Activated gamma-delta T cell treated with anti-CD3 and anti-CD28 coated beads, Interleukin-2, amount 50 U/mL, for 16 hours (primary cell): ENCODE results near the gene GDI2.
A peak's percentile ranks its signal among the peaks of the same experiment; 100 is the strongest.
"Not testable (repeated sequence)": the region's sequence is repeated elsewhere in the genome, so short reads cannot be mapped to it uniquely, and the experiment has no call there.

Source experiments
- DNase-seq: peaks from one replicate; pipeline ENCODE4 v3.0.0-alpha.2; 2020; ENCODE audit warnings: low read depth

GDI2 gene

GRCh38 chr10:5813341-5814109, at the start of gene GDI2:
Gene GDI2, minus strand, starts transcription at chr10:5813434. Its CDS starts 176 bp downstream, at chr10:5813258.
- peak; percentile 95 for DNase-seq

DNA sequence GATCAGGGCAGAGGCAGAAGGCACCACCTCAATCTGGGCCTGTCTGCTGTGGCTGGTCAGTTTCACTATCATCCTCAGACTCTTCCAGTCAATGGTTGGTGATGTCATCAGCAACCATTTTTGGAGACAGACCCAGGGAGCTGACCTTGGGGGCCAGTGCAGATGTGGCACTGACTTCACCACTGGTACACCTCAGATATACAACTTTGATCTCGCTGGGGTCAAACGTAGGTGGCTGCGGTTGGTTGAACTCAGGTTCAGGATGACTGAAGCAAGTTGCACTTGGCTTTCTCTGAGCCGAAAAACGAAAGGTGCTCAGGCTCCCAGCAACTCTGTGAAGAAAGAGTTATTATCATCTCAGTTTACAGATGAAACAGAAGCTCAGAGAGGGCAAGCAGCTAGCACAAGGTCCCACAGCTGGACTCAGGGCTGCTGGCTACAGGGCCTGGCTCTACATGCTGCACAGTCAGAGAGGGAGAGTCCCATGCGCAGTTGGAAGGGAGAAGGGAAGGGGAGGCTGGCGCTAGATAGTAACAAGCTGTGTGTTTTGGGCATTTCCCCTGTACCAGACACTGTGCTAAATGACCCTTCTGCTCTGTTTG, 49.2 kb upstream of the GDI2 start:
- DNase-seq, result no peak

- DNase-seq, result no peak
Observed at GRCh38 chr10:5860066-5860465, 46.8 kb upstream of the GDI2 start.

DNA sequence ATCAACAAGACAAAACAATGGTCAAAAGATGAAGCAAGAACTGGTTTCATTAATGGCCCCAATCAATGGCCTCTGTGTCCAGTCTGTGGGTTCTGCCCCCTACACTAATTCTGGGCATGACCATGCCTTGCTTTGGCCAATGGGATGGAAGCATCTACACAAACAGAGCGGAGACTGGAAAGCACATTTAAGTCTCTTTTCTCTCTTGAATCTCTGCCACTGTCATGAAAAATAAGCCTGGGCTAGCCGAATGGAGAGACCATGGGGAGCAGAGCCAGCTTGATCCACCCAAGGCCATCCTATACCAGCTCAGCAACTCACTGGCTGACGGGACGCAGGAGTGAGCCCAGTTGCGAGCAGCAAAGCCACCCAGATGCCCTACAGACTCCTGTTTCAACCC, 45.6 kb upstream of the GDI2 start:
- no peak for DNase-seq

- no peak for DNase-seq
Observed at GRCh38 chr10:5856701-5857004, 43.4 kb upstream of the GDI2 start.

GRCh38 chr10:5855979-5856700, 42.9 kb upstream of the GDI2 start:
- no peak for DNase-seq

- no peak for DNase-seq
Observed at GRCh38 chr10:5854131-5854475, 40.9 kb upstream of the GDI2 start.

DNA sequence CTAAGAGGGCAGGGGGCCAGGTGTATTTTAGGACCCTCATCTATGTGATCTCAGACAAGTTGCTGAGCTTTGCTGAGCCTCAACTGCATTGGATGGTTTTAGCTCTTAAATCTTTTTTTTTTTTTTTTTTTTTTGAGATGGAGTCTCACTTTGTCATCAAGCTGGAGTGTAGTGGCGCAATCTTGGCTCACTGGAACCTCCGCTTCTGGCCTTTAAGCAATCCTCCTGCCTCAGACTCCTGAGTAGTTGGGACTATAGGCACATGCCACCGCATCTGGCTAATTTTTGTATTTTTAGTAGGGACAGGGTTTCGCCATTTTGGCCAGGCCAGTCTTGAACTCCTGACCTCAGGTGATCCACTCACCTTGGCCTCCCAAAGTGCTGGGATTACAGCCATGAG, 33.4 kb upstream of the GDI2 start:
- not testable (repeated sequence) for DNase-seq

DNA sequence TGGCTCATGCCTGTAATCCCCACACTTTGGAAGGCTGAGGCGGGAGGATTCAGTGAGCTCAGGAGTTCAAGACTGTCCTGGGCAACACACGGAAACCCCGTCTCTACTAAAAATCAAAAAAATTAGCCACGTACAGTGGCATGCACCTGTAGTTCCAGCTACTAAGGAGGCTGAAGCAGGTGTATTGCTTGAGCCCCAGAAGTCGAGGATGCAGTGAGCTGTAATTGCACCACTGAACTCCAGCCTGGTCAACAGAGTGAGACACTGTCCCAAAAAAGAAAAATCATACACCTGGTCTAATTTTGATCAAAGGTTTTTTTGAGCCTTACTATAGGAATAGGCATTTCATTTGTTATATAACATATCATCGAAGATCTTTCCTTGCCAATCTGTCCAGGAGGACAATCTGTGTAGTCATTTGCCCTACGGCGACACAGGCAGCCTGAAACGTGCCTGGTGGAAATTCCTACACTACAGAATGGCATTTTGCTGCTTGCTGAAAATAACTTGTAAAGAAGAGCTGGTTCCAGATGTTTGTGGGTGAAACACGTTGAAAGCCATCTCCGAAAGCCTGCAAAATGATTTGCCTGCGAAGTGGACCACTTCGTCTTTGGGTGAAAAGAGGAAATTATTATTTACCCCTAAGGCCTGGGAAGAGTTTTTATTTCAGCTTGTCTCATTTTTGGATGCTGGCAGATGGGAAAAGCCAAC, 31.3 kb upstream of the GDI2 start:
- DNase-seq, result no peak

- no peak for DNase-seq
Observed at GRCh38 chr10:5843686-5844344, 30.6 kb upstream of the GDI2 start.

- no peak for DNase-seq
Observed at GRCh38 chr10:5841965-5842364, 28.7 kb upstream of the GDI2 start.

DNA sequence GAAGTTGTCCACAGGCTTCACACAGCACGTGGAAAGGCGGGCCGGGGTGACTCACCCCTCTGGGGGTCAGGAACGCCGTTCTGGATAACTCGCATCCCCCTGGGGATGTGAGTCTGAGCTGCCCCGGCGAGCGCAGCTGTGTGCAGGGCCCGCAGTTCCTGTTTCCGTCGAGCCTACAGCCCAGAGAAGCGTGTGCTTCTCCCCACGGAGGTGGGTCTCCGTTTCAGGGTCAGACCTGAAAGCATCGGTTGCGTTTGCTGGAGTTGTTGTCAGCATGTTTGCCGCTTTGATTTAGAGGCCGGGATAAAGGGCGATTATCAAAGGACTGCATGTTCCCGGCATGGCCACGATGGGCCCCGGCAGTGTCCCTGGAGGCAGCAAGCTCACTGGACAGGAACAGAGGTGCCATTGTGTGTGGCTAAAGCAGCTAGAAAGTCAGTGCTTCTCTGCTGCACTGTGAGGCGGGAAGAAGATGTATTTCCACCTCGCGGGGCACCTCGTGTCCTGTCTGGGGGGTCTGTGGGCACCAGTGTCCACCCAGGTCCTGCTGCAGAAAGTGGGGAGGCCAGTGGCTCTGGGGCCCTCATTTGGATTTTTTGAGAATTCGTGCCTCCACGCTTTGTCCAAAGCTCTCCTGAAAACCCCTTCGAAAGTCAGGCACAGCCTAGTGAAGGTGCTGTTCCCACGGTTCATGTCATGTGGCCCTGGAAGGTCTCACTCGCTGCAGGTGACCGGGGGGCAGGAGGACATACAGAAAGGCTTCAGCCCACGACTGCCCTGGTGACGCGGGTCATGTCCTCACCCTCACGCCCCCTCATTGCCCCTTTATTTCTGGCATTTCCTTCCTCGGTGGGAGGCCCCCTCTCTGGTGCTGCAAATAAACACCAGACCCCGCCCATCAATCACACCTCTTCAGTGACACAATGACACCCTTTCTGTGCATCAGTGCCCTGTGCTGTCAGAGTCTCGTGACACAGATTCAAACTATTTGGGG, 27.4 kb upstream of the GDI2 start:
- DNase-seq, result no peak

GRCh38 chr10:5836181-5836580, 22.9 kb upstream of the GDI2 start:
- not testable (repeated sequence) for DNase-seq

DNA sequence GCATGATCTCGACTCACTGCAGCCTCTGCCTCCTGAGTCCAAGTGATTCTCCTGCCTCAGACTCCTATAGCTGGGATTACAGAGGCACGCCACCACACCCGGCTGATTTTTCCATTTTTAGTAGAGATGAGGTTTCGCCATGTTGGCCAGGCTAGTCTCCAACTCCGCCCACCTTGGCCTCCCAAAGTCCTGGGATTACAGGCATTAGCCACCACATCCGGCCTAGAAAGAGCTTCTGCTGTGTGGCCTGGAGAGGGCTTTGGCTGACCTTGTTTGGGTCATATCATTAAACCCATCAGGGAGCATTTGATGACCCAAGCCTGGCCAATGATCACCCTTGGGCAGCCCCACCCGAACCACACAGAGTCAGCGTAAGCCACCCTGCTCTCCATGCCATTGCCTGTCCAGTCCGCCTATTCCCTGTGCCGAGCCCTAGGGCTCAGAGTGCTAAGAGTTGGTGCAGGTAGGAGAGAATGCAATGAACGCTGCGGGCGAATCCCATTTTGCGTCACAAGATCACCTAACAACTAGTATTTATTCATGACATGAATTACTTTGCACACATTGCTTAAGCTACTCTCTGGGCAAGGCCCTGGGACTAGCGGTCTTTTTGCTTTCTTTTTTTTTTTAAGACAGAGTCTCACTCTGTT, 22.3 kb upstream of the GDI2 start:
- no peak for DNase-seq

GRCh38 chr10:5833814-5834213, 20.6 kb upstream of the GDI2 start:
- DNase-seq, result no peak

GRCh38 chr10:5832946-5833345, 19.7 kb upstream of the GDI2 start:
- no peak for DNase-seq

GRCh38 chr10:5831446-5831782, 18.2 kb upstream of the GDI2 start:
- DNase-seq, result no peak

GRCh38 chr10:5830629-5831445, 17.6 kb upstream of the GDI2 start:
- DNase-seq, result no peak

DNA sequence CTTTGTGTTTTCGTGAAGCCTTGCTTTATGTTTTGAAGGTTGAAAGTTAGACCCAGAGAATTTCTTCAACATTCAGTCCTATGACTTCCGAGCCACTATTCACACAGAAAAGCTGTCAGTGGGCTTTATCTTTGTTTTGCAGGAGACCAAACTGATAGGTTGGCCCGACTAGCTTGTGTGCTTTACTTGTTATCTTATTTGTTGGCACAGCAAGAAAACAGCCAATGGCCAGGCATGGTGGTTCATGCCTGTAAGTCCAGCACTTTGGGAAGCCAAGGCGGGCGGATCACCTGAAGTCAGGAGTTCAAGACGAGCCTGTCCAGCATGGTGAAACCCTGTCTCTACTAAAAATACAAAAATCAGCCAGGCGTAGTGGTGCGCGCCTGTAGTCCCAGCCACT, 16.0 kb upstream of the GDI2 start:
- no peak for DNase-seq

DNA sequence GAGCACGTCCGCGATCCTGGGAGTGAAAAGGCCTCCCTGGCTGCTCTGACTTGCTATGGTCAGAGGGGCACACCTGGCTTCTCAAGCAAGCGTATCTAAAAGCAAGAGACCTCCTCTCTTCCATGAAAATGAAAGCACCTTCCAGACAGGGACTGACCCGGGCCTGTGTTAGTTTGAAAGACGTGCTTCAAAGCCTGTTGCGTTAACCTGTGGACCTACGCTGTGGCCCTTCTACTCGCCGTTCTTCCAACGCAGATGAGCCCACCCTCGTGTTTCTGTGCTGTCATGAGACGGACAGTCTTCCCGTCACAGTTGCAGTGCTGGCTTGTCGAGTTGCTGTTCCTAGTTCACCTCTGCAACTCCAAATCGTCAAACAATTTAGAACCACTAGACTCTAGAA, 15.5 kb upstream of the GDI2 start:
- DNase-seq, result no peak
